GM21786 (cell line): ENCODE data around the gene FAM161B.
"Not testable (repeated sequence)": the region's sequence is repeated elsewhere in the genome, so short reads cannot be mapped to it uniquely, and the experiment has no call there.

Experiments used
- ATAC-seq: cut with Tn5 transposase; IDR thresholded peaks from one replicate; pipeline ENCODE4 v1.9.1; 2021; ENCODE audit not compliant: unreplicated experiment

The FAM161B gene

DNA sequence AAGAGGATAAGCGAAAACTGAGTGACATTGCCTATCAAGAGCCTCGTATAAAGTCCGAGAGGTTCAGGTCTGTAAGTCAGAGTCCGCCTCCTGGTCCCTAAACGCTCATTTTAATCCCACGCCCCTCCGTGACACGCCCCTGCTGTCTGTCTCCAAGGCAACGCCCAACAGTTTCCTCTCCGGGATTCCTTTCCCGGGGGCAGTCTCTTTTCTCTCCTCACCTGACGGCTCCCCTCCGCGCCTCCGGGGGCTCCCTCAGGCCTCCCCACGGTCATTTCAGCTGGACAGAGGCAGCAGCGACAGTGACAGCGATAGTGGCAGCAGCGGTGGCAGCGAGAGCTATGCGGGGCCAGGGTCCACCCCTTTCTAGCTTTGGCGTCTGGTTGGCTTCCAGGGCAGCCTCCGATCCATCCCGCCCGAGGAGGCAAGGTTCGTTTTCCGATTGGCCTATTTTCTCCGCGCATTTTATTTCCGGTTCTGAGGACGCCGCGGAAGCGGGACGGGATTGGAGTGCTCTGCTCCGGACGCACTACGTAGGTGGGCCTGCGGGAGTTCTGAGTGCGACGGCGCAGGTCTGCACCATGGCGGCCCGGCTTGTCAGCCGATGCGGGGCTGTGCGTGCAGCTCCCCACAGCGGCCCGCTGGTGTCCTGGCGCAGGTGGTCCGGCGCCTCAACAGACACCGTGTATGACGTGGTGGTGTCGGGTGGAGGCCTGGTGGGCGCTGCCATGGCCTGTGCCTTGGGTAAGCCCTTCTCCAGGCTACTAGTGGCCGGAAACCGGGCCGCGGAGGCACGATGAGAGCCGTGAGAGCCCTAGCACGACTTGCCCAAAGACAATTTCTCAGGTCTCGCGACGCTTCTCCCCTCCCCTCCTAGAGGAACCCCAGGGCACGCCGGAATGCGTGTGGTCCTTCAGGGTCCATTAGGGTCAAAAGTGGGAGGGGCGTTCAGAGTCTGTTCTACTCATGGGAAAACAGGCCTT, at the start of gene FAM161B, which contains the start of gene COQ6:
TSS of gene FAM161B (minus strand) at position 343 of the 983 bp plus-strand sequence. CDS start at position 275, 68 bp downstream.
TSS of gene COQ6 (plus strand) at position 551 of the 983 bp plus-strand sequence. CDS start at position 582, 31 bp downstream.
- peak; percentile 84 for ATAC-seq

GRCh38 chr14:73998726-73999125, 48.8 kb upstream of the FAM161B start:
- ATAC-seq, result no peak

DNA sequence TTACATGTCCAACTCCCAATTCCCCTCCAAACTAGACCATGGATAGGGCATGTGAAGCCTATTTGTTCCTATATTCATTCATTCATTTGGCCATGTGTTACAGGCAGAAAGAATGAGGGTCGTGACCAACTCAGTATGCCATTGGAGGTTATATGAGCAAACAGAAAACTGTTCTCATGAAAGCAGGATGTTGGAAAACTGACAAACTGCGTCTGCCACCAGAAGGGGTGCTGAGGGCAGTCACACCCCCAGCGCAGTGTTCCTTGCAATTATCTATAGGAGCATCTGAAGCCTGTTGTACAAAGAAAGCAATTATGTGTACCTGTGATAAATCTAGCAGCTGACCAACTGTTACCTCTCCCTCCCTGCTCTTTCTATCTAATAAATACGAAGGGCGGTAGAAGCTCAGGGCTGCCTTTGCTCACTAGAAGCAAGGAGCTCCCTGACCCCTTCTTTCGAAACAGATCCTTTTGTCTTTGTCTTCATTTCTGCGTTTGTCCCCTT, 48.1 kb upstream of the FAM161B start:
- no peak for ATAC-seq

DNA sequence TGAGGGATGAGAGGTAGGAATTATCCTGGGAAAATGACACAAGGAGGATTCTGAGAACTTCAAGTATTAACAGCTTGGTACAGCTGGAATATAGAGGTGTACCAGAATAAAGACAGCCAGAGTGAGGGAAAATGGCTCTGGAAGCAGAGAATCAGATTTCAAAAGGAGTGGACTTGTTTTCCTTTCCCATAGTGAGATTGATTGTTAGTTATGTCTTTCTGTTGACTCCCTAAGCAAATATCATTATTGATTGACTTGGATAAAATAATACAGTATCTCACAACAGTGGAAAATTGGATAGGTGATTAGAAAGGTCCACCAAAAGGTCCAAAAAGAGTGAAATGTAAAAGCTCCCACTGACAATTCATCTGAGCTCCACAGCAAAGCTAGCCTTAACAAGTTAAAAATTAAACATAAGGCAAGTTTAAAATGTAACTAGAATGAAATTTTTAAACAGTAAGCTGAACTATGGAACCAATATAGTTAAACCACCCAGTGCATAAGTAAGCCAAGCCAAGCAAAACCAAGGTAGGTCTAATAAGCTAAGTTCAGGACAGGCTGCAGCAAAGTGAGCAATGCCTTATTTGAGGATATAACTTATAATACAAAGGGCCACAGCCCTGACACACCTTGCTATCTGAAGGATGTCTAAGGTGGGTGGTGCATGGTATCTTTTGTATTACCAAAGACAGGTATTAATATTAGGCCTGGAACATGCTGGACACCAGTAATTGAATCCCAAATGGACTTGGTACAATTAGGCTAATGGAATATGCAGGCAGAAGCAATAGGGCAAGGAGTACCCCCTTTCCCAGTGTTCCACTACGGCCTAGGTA, 47.4 kb upstream of the FAM161B start:
- no peak for ATAC-seq

GRCh38 chr14:73996731-73997107, 46.8 kb upstream of the FAM161B start:
- ATAC-seq, result no peak

GRCh38 chr14:73995977-73996378, 46.1 kb upstream of the FAM161B start:
- no peak for ATAC-seq

GRCh38 chr14:73994926-73995325, 45.0 kb upstream of the FAM161B start:
- ATAC-seq, result not testable (repeated sequence)

DNA sequence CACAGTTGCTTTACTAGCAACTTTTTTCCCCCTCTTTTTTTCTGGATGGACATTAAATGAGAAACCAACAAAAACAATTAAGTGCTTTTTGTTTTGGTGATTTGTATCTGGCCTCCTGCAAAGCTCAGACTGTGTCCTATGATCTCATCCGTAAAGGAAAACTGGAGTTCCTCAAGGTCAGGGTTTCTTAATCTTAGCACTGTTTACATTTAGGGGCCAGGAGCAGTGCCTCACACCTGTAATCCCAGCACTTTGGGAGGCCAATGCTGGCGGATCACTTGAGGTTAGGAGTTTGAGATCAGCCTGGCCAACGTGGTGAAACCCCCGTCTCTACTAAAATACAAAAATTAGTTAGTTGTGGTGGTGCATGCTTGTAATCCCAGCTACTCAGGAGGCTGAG, 41.2 kb upstream of the FAM161B start:
- no peak for ATAC-seq

- ATAC-seq, result not testable (repeated sequence)
Measured at GRCh38 chr14:73988656-73989055, 38.8 kb upstream of the FAM161B start.

DNA sequence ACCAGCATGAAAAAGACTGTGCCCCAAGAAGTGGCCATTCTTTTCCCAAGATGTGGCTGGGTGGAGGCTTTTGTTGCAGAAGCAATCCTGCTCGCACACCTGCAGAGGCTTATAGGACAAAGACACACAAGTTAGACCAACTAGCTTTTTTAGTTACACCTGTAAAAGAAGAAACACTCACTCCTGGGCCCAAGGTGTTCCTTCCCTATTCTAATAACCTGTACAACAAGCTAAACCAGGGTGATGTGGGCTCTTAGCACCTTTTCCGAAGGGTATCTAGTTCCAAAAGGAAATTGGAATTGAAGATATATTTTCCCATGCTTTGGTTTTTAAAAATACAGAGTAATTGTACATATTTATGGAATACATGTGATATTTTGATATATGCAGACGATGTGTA, 38.2 kb upstream of the FAM161B start:
- ATAC-seq, result no peak

GRCh38 chr14:73977896-73978295, 28.0 kb upstream of the FAM161B start:
- no peak for ATAC-seq

- ATAC-seq, result no peak
Measured at GRCh38 chr14:73976125-73976524, 26.2 kb upstream of the FAM161B start.

GRCh38 chr14:73973497-73973896, 23.6 kb upstream of the FAM161B start:
- ATAC-seq, result no peak

DNA sequence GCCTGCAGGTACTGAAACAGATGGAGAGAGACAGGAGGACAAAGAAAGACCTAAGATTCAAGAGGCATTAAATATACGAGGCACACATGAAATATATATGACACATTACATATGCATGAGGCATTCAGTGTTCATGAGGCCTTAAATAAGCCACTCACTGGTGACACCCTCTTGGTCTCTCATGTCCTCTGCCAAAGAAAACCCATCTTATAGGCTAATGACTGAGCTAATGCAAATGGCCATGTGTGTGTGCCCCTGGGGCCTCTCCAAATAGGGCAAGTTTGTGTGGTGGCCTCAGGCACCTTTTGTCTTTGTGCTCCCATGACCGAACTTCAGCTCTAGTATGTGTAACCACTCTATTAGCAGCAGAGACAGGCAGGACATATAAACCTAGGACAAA, 19.0 kb upstream of the FAM161B start:
- ATAC-seq, result no peak

GRCh38 chr14:73965216-73965615, 15.3 kb upstream of the FAM161B start:
- no peak for ATAC-seq

DNA sequence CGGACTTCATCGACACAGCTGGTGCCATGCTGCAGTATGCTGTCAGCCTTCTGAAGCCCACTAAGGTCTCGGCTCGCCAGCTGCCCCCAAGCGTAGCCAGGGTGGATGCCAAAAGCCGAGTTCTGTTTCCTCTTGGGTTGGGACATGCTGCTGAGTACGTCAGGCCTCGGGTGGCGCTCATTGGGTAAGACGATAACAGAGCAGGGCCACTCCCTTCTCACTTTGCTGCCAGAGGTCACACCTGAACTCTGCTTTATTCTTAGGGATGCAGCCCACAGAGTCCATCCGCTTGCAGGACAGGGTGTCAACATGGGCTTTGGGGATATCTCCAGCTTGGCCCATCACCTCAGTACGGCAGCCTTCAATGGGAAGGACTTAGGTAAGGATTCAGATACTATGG, 11.3 kb upstream of the FAM161B start:
- no peak for ATAC-seq

- no peak for ATAC-seq
Measured at GRCh38 chr14:73958591-73958990, 8.7 kb upstream of the FAM161B start.

DNA sequence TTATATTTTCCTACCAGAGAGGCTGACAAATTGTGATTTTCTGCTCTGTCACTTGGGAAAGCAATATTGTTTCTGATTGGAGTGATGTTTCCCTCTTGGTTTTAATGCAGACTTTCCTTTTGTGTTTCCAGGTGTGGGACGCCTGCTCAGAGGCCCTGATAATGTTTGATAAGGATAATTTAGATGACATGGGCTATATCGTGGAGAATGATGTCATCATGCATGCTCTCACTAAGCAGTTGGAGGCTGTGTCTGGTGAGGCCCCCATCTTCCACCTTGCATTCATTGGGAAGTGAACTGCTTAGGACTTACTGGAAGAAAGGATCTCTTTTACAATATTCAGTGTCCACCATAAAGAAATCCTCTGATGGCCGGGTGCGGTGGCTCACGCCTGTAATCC, 5.8 kb upstream of the FAM161B start:
- ATAC-seq, result no peak

DNA sequence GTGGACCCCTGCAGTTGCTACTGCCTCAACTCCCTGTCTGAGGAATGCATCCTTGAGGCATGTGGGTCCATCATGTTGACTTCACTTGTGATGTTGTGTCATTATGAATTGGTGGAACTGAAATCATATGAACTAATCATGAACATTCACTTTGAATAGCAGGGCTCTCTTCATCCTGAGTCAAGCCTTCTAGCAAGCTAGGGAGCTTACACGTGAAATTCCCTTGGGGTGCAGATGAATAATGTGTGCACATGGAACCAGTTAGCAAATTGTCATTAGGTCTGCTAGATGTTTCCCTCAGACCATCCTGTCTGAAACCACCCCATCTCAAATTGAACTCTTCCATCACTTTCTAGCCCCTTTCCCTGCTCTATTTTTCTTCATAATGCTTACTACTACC, 3.8 kb upstream of the FAM161B start:
- ATAC-seq, result no peak

DNA sequence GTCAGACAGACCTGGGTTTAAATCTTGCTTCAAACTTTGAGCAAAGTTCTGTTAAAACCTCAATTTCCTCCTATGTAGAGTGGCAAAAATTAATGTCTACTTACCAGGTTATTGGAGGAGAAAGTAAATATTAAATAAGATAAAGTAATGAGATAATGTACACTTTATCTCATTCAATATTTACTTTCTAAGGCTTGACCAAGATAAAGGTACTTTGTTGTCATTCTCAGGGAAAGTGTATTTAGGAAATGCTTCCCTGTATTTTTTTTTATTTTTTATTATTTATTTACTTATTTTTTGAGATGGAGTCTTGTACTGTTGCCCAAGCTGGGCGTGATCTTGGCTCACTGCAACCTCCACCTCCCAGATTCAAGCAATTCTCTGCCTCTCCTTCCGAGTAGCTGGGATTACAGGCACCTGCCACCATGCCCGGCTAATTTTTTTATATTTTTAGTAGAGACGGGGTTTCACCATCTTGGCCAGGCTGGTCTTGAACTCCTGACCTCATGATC, 4.7 kb downstream of the FAM161B start:
- no peak for ATAC-seq
